ENCODE measurements around the gene CNBP.

The CNBP gene

DNA sequence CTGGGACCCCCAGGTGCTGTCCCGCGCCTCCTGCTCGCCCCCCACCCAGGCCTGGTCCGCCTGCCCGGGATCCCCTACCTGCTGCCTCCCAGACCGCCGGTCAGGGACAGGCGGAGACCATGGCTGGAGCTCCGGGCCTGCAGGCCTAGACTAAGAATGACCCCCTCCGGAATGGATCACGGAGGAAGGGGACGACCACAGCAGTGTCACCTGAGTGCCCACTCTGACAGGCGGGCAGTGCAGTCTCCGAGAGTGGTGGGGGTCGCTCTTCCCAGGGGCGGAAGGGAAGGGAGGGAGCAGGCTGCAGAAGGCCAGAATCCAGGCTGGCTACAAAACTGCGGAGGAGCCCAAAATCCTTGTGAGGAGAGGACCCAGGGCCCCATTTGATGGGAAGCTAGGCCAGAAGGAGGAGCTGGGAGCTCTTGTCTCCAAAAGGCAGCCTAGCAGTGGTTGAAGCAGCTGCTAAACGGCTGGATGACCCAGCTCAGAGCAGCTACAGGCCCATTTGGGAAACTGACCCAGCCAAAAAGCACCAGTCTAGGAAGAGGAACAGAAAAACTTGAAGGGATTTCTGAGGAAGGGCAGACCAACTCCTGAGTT is 61.2 kb downstream of the CNBP start:
- H3K36me3 Mint-ChIP-seq (ENCODE audit: low read depth): peaks cover 5% of the 10 kb centered on the region
- TF ChIP-seq, protein P1, sequence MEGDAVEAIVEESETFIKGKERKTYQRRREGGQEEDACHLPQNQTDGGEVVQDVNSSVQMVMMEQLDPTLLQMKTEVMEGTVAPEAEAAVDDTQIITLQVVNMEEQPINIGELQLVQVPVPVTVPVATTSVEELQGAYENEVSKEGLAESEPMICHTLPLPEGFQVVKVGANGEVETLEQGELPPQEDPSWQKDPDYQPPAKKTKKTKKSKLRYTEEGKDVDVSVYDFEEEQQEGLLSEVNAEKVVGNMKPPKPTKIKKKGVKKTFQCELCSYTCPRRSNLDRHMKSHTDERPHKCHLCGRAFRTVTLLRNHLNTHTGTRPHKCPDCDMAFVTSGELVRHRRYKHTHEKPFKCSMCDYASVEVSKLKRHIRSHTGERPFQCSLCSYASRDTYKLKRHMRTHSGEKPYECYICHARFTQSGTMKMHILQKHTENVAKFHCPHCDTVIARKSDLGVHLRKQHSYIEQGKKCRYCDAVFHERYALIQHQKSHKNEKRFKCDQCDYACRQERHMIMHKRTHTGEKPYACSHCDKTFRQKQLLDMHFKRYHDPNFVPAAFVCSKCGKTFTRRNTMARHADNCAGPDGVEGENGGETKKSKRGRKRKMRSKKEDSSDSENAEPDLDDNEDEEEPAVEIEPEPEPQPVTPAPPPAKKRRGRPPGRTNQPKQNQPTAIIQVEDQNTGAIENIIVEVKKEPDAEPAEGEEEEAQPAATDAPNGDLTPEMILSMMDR (IDR thresholded peaks at IDR 0.05; ENCODE audit: unreplicated experiment in 3 of 3): no peak
- no peaks in the 10 kb centered on the region for H3K9me3 Mint-ChIP-seq
- H3K27ac Mint-ChIP-seq: peak overlapping the region; percentile 85 to 94 (median 90)
- peaks cover 24% of the 10 kb centered on the region for H3K4me1 Mint-ChIP-seq
- peak overlapping the region; percentile 84 to 85 (median 85) for H3K4me3 Mint-ChIP-seq
- H3K27me3 Mint-ChIP-seq (ENCODE audit: low read depth): no peaks in the 10 kb centered on the region

DNA sequence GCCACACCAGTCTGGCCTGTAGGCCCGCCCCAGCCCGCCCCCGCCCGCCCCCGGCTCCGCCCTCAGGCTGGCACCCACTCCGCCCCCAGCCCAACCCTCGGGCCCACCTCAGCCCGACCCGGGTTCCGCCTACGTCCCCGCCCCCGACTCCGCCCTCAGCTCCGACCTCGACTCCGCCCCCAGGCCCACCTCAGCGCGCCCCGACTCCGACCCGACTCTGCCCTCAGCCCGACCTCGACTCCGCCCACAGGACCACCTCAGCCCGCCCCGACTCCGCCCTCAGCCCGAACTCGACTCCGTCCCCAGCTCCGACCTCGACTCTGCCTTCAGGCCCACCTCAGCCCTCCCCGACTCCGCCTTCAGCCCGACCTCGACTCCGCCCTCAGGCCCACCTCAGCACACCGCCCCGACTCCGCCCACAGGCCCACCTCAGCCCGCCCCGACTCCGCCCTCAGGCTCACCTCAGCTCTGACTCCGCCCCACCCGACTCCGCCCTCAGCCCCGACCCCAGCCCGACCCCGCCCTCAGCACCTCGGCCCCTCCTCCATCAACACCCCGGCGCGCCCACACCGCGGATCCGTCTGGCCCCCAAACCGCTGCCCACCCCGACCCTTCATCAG is 61.8 kb downstream of the CNBP start, which contains the start of gene RAB43:
TSS of gene RAB43 (minus strand) at position 13 of the 620 bp plus-strand sequence. CDS start 315 bp downstream, outside the sequence.
- peaks cover 5% of the 10 kb centered on the region for H3K36me3 Mint-ChIP-seq (ENCODE audit: low read depth)
- H3K9me3 Mint-ChIP-seq: no peaks in the 10 kb centered on the region
- TF ChIP-seq, protein P1 (IDR thresholded peaks at IDR 0.05; ENCODE audit: unreplicated experiment in 3 of 3): no peak
- no peaks in the 10 kb centered on the region for H3K27me3 Mint-ChIP-seq (ENCODE audit: low read depth)
- peaks cover 24% of the 10 kb centered on the region for H3K4me1 Mint-ChIP-seq
- peak within 1 kb of the TSS; percentile 85 to 88 (median 88) for H3K4me3 Mint-ChIP-seq
- peak within 1 kb of the TSS; percentile 85 to 96 (median 90) for H3K27ac Mint-ChIP-seq

DNA sequence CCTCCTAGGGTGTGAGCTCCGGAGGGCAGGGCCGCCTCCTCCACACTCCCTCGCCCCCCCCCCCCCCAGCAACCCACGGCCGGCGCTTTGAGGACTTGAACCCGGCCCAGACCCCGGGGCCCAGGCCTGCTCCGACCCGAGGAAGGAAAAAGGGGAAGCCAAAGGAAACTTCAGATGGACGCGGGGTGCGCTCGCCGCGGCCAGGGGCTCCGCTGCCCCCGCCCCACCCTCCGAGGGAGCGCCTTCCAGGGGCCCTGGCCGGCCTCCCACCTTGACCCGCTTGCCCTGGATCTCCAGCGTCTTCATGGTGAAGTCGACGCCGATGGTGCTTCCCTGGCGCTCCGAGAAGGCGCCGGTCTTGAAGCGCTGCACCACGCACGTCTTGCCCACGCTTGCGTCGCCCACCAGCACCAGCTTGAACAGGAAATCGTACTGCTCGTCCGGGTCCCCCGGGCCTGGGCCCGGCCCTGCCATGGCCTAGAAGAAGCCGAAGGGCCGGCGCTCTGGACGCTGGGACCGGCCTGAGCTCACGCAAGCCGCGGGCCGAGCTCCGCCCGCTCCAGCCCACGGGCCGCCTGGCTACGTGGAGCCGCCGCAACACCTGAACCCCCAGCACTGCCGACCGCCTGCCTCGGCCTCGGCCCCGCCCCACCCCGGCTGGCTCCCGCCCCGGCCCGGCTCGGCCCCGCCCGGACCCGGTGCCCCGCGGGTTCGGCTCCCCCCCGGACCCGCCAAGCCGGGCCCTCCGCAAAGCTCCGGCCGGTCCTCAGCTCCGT is 62.5 kb downstream of the CNBP start:
- H3K4me1 Mint-ChIP-seq: peaks cover 31% of the 10 kb centered on the region
- TF ChIP-seq, protein P1 (IDR thresholded peaks at IDR 0.05; ENCODE audit: unreplicated experiment in 3 of 3): no peak
- no peaks in the 10 kb centered on the region for H3K27me3 Mint-ChIP-seq (ENCODE audit: low read depth)
- H3K36me3 Mint-ChIP-seq (ENCODE audit: low read depth): peaks cover 8% of the 10 kb centered on the region
- peak overlapping the region; percentile 85 to 88 (median 88) for H3K4me3 Mint-ChIP-seq
- H3K27ac Mint-ChIP-seq: peak overlapping the region; percentile 62 to 89 (median 89)
- H3K9me3 Mint-ChIP-seq: no peaks in the 10 kb centered on the region

DNA sequence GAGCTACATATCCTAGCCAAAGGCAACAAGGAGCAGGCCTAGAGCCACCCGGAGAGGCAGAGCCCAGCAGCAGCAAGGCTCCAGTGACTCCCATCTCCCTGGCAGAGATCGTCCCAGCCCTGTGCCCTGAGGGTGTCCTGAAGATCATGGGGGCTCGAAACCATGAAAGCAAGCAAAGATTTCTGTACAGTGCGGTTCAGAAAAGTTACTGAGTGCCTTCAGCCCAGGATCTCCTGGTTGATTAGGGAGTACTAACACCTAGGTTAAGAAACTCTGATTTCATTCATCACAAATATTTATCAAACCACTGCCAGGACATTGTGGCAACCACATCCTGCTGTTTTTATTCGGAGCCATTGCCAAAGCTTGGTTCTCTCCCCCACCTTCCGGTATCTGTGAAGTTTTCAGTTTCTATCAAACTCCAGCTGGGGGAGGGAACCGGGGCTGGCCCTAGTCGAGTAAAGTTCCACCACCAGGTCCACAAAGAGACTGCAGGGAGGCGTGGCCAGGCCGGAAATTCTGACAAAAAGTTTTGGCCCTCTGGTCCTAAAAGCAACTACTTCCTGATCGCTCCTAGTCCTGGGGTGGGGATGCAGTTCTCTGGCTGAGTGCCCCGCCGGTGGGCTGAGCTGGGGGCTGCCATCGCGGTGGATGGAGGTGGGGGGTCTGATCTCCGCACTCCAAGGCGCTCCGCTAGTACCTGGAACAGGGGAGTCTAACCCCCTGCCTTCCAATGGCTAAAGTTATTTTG is 63.3 kb downstream of the CNBP start:
- TF ChIP-seq, protein P1 (IDR thresholded peaks at IDR 0.05; ENCODE audit: unreplicated experiment in 3 of 3): peak in 2 of 3 experiments; percentile 21 to 24
- Mint-ChIP-seq H3K4me1 (peaks cover 33% of the 10 kb centered on the region), H3K27me3 (ENCODE audit: low read depth) (no peaks in the 10 kb centered on the region), H3K36me3 (ENCODE audit: low read depth) (peaks cover 13% of the 10 kb centered on the region), H3K4me3 (peak overlapping the region; percentile 83 to 88 (median 88)), H3K9me3 (no peaks in the 10 kb centered on the region), H3K27ac (peak overlapping the region; percentile 62 to 89 (median 89))

DNA sequence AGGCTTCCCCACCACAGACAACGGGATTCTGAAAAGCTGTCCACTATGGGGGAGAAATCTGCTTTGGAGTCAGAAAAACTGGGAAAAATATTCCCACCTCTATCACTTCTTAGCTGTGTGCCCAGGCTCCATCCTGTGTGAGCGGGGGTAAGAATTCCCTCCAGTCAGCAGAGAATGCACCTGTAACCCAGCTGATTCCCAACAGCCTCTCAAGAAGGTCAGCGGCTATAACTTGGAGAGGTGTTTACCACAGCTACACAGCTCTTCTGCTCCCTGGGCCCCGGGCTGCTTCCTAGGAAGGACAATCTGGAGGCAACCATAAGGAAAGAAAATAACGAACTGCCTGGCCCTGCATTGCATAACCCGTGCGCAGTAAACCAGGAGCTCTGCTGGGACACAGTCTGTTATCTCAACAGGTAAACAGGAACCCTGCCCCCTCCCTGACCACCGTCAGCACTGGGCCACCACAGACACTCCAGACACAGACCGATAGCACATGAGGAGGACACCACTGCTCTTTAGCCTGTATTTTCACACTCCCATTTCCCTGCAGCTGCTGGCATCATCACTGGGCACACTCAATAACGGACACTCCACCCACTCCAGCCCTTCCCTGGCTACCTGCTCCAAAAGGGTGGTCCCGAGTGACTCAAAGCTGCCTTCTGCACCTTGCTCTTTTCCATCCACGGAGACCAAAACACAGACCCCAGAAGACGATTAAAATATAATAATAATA is 64.2 kb downstream of the CNBP start:
- peak overlapping the region; percentile 83 to 88 (median 88) for H3K4me3 Mint-ChIP-seq
- TF ChIP-seq, protein P1 (IDR thresholded peaks at IDR 0.05; ENCODE audit: unreplicated experiment in 3 of 3): no peak
- no peaks in the 10 kb centered on the region for H3K9me3 Mint-ChIP-seq
- H3K27ac Mint-ChIP-seq: peak overlapping the region; percentile 62 to 89 (median 89)
- H3K36me3 Mint-ChIP-seq (ENCODE audit: low read depth): peaks cover 13% of the 10 kb centered on the region
- H3K27me3 Mint-ChIP-seq (ENCODE audit: low read depth): no peaks in the 10 kb centered on the region
- peaks cover 33% of the 10 kb centered on the region for H3K4me1 Mint-ChIP-seq

All from nephron (organoid).